KMS-11 (cell line): ENCODE measurements around the gene FGF9.
A peak's percentile ranks its signal among the peaks of the same experiment; 100 is the strongest.

Experiments
- H2AFZ ChIP-seq: fragments of 200-600 bp; sonication (generic); 2 replicates; pipeline ENCODE4 v1.6.1; 2016; ENCODE audit warnings: antibody characterized with exemption, mixed run types, low read depth
- H3K27ac ChIP-seq: fragments of 200-600 bp; sonication (generic); 2 replicates; pipeline ENCODE4 v1.6.1; 2016; ENCODE audit warnings: mild to moderate bottlenecking, mixed run types
- H3K27me3 ChIP-seq: fragments of 200-600 bp; sonication (generic); 2 replicates; pipeline ENCODE4 v1.6.1; 2017; ENCODE audit warnings: mild to moderate bottlenecking, low read depth, mixed run types, moderate library complexity; ENCODE audit not compliant: insufficient read depth
- H3K36me3 ChIP-seq: fragments of 200-600 bp; sonication (generic); 2 replicates; pipeline ENCODE4 v1.6.1; 2017; ENCODE audit warnings: mild to moderate bottlenecking, mixed run types; ENCODE audit not compliant: insufficient read depth
- H3K4me1 ChIP-seq: fragments of 200-600 bp; sonication (generic); 2 replicates; pipeline ENCODE4 v1.6.1; 2016; ENCODE audit warnings: mild to moderate bottlenecking, low read depth, mixed run types; ENCODE audit not compliant: poor library complexity, severe bottlenecking
- H3K4me2 ChIP-seq: fragments of 200-600 bp; sonication (generic); 2 replicates; pipeline ENCODE4 v1.7.0; 2016; ENCODE audit warnings: mild to moderate bottlenecking, mixed run types
- H3K4me3 ChIP-seq: fragments of 200-600 bp; sonication (generic); IDR thresholded peaks from 2 replicates; pipeline ENCODE4 v1.6.1; 2017; ENCODE audit warnings: low read depth, low read length, mixed read lengths; ENCODE audit not compliant: insufficient read depth
- H3K79me2 ChIP-seq: fragments of 200-600 bp; sonication (generic); 2 replicates; pipeline ENCODE4 v1.6.1; 2016; ENCODE audit warnings: low read depth, mixed run types; ENCODE audit not compliant: insufficient read depth
- H3K9ac ChIP-seq: fragments of 200-600 bp; sonication (generic); 2 replicates; pipeline ENCODE4 v1.6.1; 2016; ENCODE audit warnings: mild to moderate bottlenecking, mixed run types
- H4K20me1 ChIP-seq: fragments of 200-600 bp; sonication (generic); 2 replicates; pipeline ENCODE4 v1.6.1; 2016; ENCODE audit warnings: mild to moderate bottlenecking, mixed run types; ENCODE audit not compliant: insufficient read depth
- CTCF ChIP-seq: fragments of 200-600 bp; sonication (generic); conservative IDR thresholded peaks from 2 replicates; pipeline ENCODE4 v1.6.1; 2017; ENCODE audit warnings: low read depth, mild to moderate bottlenecking, antibody characterized with exemption, low read length, moderate library complexity, mixed read lengths

Gene FGF9

GRCh38 chr13:21672796-21673538 lies 2.1 kb downstream of the FGF9 start:
- Histone ChIP-seq H3K9ac (peak overlapping the region; percentile 37; the same call in 1 of the 2 replicates), H2AFZ (peak overlapping the region; percentile 57; the same call in 1 of the 2 replicates), H3K79me2 (no peaks in the 10 kb centered on the region), H3K27me3 (peaks cover 9% of the 10 kb centered on the region; the same call in 1 of the 2 replicates), H4K20me1 (no peaks in the 10 kb centered on the region), H3K36me3 (no peaks in the 10 kb centered on the region), H3K27ac (no peak overlapping the region), H3K4me3 (no peak overlapping the region), H3K4me1 (peaks cover 31% of the 10 kb centered on the region), H3K4me2 (peak overlapping the region; percentile 84)
- no peak for TF ChIP-seq CTCF

GRCh38 chr13:21673539-21673788 lies 2.6 kb downstream of the FGF9 start:
- TF ChIP-seq CTCF = no peak
- H3K79me2 ChIP-seq = no peaks in the 10 kb centered on the region
- H4K20me1 ChIP-seq = no peaks in the 10 kb centered on the region
- H3K27ac ChIP-seq = no peak overlapping the region
- H3K4me1 ChIP-seq = peaks cover 26% of the 10 kb centered on the region
- no peak overlapping the region for H3K4me3 ChIP-seq
- peaks cover 9% of the 10 kb centered on the region; the same call in 1 of the 2 replicates for H3K27me3 ChIP-seq
- H2AFZ ChIP-seq = peak overlapping the region; percentile 57; the same call in 1 of the 2 replicates
- peak overlapping the region; percentile 37; the same call in 1 of the 2 replicates for H3K9ac ChIP-seq
- peak overlapping the region; percentile 84 for H3K4me2 ChIP-seq
- H3K36me3 ChIP-seq = no peaks in the 10 kb centered on the region

- Histone ChIP-seq H3K9ac (peak overlapping the region; percentile 55; the same call in 1 of the 2 replicates), H2AFZ (peak overlapping the region; percentile 57), H3K4me3 (no peak overlapping the region), H4K20me1 (no peaks in the 10 kb centered on the region), H3K4me1 (peaks cover 23% of the 10 kb centered on the region), H3K27me3 (peaks cover 9% of the 10 kb centered on the region; the same call in 1 of the 2 replicates), H3K36me3 (no peaks in the 10 kb centered on the region), H3K4me2 (peak overlapping the region; percentile 36; the same call in 1 of the 2 replicates), H3K79me2 (no peaks in the 10 kb centered on the region), H3K27ac (no peak overlapping the region)
- no peak for TF ChIP-seq CTCF
Observed at GRCh38 chr13:21673789-21674489, 3.1 kb downstream of the FGF9 start.

GRCh38 chr13:21674490-21675009 lies 3.7 kb downstream of the FGF9 start:
- no peaks in the 10 kb centered on the region for H3K36me3 ChIP-seq
- H3K9ac ChIP-seq = peak overlapping the region; percentile 55; the same call in 1 of the 2 replicates
- H3K4me2 ChIP-seq = no peak overlapping the region; the same call in 1 of the 2 replicates
- peaks cover 9% of the 10 kb centered on the region; the same call in 1 of the 2 replicates for H3K27me3 ChIP-seq
- H3K79me2 ChIP-seq = no peaks in the 10 kb centered on the region
- peak overlapping the region; percentile 38 for H2AFZ ChIP-seq
- no peak for TF ChIP-seq CTCF
- no peaks in the 10 kb centered on the region for H4K20me1 ChIP-seq
- no peak overlapping the region for H3K4me3 ChIP-seq
- H3K27ac ChIP-seq = no peak overlapping the region
- peaks cover 29% of the 10 kb centered on the region for H3K4me1 ChIP-seq
